HG02623 (cell line): ENCODE measurements around the gene RSAD2.
"Not testable (repeated sequence)": the region's sequence is repeated elsewhere in the genome, so short reads cannot be mapped to it uniquely, and the experiment has no call there.

ENCODE experiments used
- ATAC-seq: cut with Tn5 transposase; IDR thresholded peaks from one replicate; pipeline ENCODE4 v1.9.1; 2021; ENCODE audit warnings: moderate library complexity; ENCODE audit not compliant: unreplicated experiment

RSAD2 gene

GRCh38 chr2:6896930-6897759 lies 19.6 kb downstream of the RSAD2 start:
- ATAC-seq = no peak

GRCh38 chr2:6902581-6902980 lies 25.0 kb downstream of the RSAD2 start:
- ATAC-seq = not testable (repeated sequence)

GRCh38 chr2:6905668-6906067 lies 28.1 kb downstream of the RSAD2 start:
- no peak for ATAC-seq

GRCh38 chr2:6906165-6906741 lies 28.7 kb downstream of the RSAD2 start:
- ATAC-seq = no peak

GRCh38 chr2:6908291-6908690 lies 30.7 kb downstream of the RSAD2 start:
- no peak for ATAC-seq

- ATAC-seq = peak; percentile 97
Observed at GRCh38 chr2:6909431-6910385, 32.1 kb downstream of the RSAD2 start.

- ATAC-seq = no peak
Observed at GRCh38 chr2:6911721-6912120, 34.1 kb downstream of the RSAD2 start.

- ATAC-seq = no peak
Observed at GRCh38 chr2:6913415-6914157, 36.0 kb downstream of the RSAD2 start.

GRCh38 chr2:6914828-6915227 lies 37.3 kb downstream of the RSAD2 start:
- ATAC-seq = no peak

GRCh38 chr2:6915399-6915798 lies 37.8 kb downstream of the RSAD2 start:
- ATAC-seq = no peak

- ATAC-seq = no peak
Observed at GRCh38 chr2:6916224-6916623, 38.6 kb downstream of the RSAD2 start.

- no peak for ATAC-seq
Observed at GRCh38 chr2:6916736-6917070, 39.1 kb downstream of the RSAD2 start.

- peak; percentile 84 for ATAC-seq
Observed at GRCh38 chr2:6917071-6917760, 39.6 kb downstream of the RSAD2 start, which contains the start of gene RNF144A. TSS of gene RNF144A (plus strand) at chr2:6917412. CDS start at chr2:6996927, 79,515 bp downstream.

GRCh38 chr2:6917761-6918421 lies 40.3 kb downstream of the RSAD2 start:
- peak; percentile 26 for ATAC-seq

GRCh38 chr2:6919901-6920742 lies 42.5 kb downstream of the RSAD2 start:
- ATAC-seq = no peak

- no peak for ATAC-seq
Observed at GRCh38 chr2:6920743-6921064, 43.1 kb downstream of the RSAD2 start.

- no peak for ATAC-seq
Observed at GRCh38 chr2:6921321-6921922, 43.8 kb downstream of the RSAD2 start.

GRCh38 chr2:6922201-6922656 lies 44.7 kb downstream of the RSAD2 start:
- ATAC-seq = no peak
